Activated CD8-positive, alpha-beta T cell treated with anti-CD3 and anti-CD28 coated beads, Interleukin-2, amount 10 ng/mL, durations not matched to agents 7 days and 5 days (primary cell): ENCODE data around the gene ZNF621. TPM values are rescaled to one million over a fixed set of nuclear protein-coding genes. Genes with fewer than 3 reads are reported as not detected.
A peak's percentile ranks its signal among the peaks of the same experiment; 100 is the strongest.
"Not testable (repeated sequence)": the region's sequence is repeated elsewhere in the genome, so short reads cannot be mapped to it uniquely, and the experiment has no call there.

ENCODE experiments used
- ATAC-seq: fragments of 150-1000 bp; cut with Tn5 transposase; one replicate; pipeline ENCODE4 v1.10.0; 2021; ENCODE audit warnings: moderate library complexity
- CTCF ChIA-PET: fragments of 350-600 bp; sonication (Branson Sonifier 250); formaldehyde crosslinking; loops from one replicate; lab custom pipeline; 2021; ENCODE audit warnings: antibody characterized with exemption; lab: Charles Lee
- POLR2A ChIA-PET: fragments of 350-600 bp; sonication (Branson Sonifier 250); formaldehyde crosslinking; loops from one replicate; lab custom pipeline; 2021; ENCODE audit warnings: antibody characterized with exemption; lab: Charles Lee
- DNase-seq: peaks from one replicate; pipeline ENCODE4 v3.0.0-alpha.2; 2020
- H3K27ac Mint-ChIP-seq: one replicate; pipeline ENCODE4 v1.8.0; 2021; ENCODE audit warnings: mild to moderate bottlenecking, mixed read lengths
- H3K27me3 Mint-ChIP-seq: one replicate; pipeline ENCODE4 v1.8.0; 2021; ENCODE audit warnings: low read depth, mixed read lengths
- H3K36me3 Mint-ChIP-seq: one replicate; pipeline ENCODE4 v1.8.0; 2021; ENCODE audit warnings: low read depth, mixed read lengths
- H3K4me1 Mint-ChIP-seq: one replicate; pipeline ENCODE4 v1.8.0; 2021; ENCODE audit warnings: low read depth, mixed read lengths
- H3K4me3 Mint-ChIP-seq: one replicate; pipeline ENCODE4 v1.8.0; 2021; ENCODE audit warnings: mild to moderate bottlenecking, mixed read lengths
- H3K9me3 Mint-ChIP-seq: one replicate; pipeline ENCODE4 v1.8.0; 2022; ENCODE audit warnings: mixed read lengths; ENCODE audit not compliant: insufficient read depth
- total RNA-seq, 2 experiments: library from RNA; stranded (reverse); gene quantifications; one replicate each; pipeline ENCODE4 v1.2.3, GENCODE V29; 2021

The ZNF621 gene
- total RNA-seq, 2 experiments from 2014 or later = 22.0 to 22.6 TPM

GRCh38 chr3:40546816-40547215 is 22.1 kb downstream of the ZNF621 start:
- CTCF ChIA-PET = interaction anchor here (0.7 kb wide), 1 partner anchor 33 kb away, joined by 3 read pairs; no protein-coding TSS in a partner anchor
- POLR2A ChIA-PET = no interaction called here

DNA sequence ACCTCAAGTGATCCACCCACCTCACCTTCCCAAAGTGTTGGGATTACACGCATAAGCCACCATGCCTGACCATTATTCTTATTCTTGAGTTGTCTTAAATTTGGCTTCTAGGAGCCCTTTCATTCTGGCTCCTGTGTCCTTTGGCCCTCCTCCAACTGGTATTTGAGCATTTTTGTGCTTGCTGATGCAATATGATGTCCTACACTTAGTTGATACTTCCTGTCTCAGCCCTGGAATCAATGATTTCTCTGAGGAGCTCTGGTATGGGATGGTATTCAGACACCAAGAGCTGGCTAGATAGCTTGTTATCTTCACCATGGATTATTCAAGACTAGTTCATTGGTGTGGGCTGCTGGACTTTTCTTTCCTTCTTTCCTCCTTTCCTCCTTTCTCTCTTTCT is 25.4 kb downstream of the ZNF621 start:
- no peak overlapping the region for H3K4me3 Mint-ChIP-seq
- ChIA-PET POLR2A (no interaction called here), CTCF (no interaction called here)
- DNase-seq = no peak
- no peak overlapping the region for H3K27ac Mint-ChIP-seq
- H3K27me3 Mint-ChIP-seq = no peaks in the 10 kb centered on the region
- ATAC-seq = no peak
- no peaks in the 10 kb centered on the region for H3K9me3 Mint-ChIP-seq
- no peaks in the 10 kb centered on the region for H3K36me3 Mint-ChIP-seq
- no peaks in the 10 kb centered on the region for H3K4me1 Mint-ChIP-seq

More at GRCh38 chr3:40546816-40547215, 22.1 kb downstream of the ZNF621 start:
- Mint-ChIP-seq H3K27ac (no peak overlapping the region), H3K4me1 (no peaks in the 10 kb centered on the region), H3K9me3 (no peaks in the 10 kb centered on the region), H3K27me3 (no peaks in the 10 kb centered on the region), H3K36me3 (no peaks in the 10 kb centered on the region), H3K4me3 (no peak overlapping the region)
- ATAC-seq (no peak), DNase-seq (no peak)

- no peak for DNase-seq
- CTCF ChIA-PET = no interaction called here
- H3K27me3 Mint-ChIP-seq = no peaks in the 10 kb centered on the region
- POLR2A ChIA-PET = no interaction called here
- no peaks in the 10 kb centered on the region for H3K9me3 Mint-ChIP-seq
- no peak overlapping the region for H3K4me3 Mint-ChIP-seq
- no peaks in the 10 kb centered on the region for H3K4me1 Mint-ChIP-seq
- no peak overlapping the region for H3K27ac Mint-ChIP-seq
- no peak for ATAC-seq
- H3K36me3 Mint-ChIP-seq = no peaks in the 10 kb centered on the region
Measured at GRCh38 chr3:40557575-40558161, 32.9 kb downstream of the ZNF621 start.

DNA sequence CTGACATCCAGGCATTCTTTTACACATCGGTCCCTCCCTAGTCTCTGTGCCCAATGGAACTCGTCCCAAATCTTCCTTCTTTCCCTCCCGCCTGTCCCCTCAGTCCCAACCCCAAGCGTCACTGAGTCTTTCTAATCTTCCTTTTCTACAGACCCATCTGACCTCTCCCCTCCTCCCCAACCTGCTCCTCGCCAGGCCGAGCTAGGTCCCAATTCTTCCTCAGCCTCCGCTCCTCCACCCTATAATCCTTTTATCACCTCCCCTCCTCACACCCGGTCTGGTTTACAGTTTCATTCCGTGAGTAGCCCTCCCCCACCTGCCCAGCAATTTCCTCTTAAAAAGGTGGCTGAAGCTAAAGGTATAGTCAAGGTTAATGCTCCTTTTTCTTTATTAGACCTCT is 37.7 kb downstream of the ZNF621 start:
- CTCF ChIA-PET, DNase-seq, ATAC-seq, H3K4me1 Mint-ChIP-seq, POLR2A ChIA-PET, H3K27me3 Mint-ChIP-seq, H3K36me3 Mint-ChIP-seq, H3K27ac Mint-ChIP-seq, H3K4me3 Mint-ChIP-seq, H3K9me3 Mint-ChIP-seq: not testable (repeated sequence)

- H3K9me3 Mint-ChIP-seq, H3K27me3 Mint-ChIP-seq, ATAC-seq, DNase-seq, H3K4me1 Mint-ChIP-seq, H3K4me3 Mint-ChIP-seq, H3K36me3 Mint-ChIP-seq, H3K27ac Mint-ChIP-seq, CTCF ChIA-PET, POLR2A ChIA-PET: not testable (repeated sequence)
Measured at GRCh38 chr3:40565629-40566028, 40.9 kb downstream of the ZNF621 start.

DNA sequence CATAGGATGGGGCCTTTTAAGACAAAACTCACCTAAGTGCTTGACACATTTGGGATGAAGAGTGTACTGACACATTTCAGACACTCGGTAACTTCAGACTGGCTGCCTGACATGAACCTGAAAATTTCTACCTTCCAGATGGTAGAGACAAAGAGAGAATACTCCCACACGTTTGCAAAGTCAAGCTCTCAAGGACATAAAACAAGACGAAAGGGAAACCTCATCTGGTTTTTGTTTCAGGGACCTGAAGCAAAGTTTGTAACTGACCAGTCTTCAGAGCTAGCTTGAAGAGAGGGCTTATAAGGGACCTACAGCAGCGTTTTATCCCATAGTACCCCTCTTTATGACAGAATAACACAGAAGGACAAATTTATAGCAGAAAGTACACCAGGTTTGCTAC is 41.9 kb downstream of the ZNF621 start:
- Mint-ChIP-seq H3K27me3 (peaks cover 6% of the 10 kb centered on the region), H3K4me3 (no peak overlapping the region), H3K27ac (no peak overlapping the region), H3K9me3 (no peaks in the 10 kb centered on the region), H3K36me3 (no peaks in the 10 kb centered on the region), H3K4me1 (no peaks in the 10 kb centered on the region)
- POLR2A ChIA-PET = no interaction called here
- CTCF ChIA-PET = interaction anchor here (2.1 kb wide), 1 partner anchor 18 kb away, joined by 5 read pairs; no protein-coding TSS in a partner anchor
- DNase-seq (no peak), ATAC-seq (no peak)

DNA sequence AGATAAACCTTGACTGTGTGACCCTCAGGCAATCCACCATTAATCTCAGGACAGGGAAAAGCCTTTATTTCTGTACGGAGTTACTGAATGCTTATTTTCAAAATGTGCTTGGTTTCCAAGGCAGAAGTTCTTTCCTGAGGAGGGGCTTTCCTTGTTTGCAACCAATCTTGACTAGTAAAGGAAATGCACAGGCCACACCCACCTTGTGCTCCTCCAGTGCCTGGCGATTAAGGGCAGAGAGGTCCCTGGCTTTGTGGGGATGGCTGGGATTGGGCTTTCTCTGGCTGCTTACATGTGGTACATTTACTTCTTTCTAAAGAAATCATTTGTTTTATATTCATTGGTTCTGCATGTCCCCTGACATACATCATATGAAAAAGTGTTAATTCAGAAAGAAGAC is 47.8 kb downstream of the ZNF621 start:
- H3K27me3 Mint-ChIP-seq = peaks cover 26% of the 10 kb centered on the region
- H3K4me3 Mint-ChIP-seq = no peak overlapping the region
- no peaks in the 10 kb centered on the region for H3K4me1 Mint-ChIP-seq
- no peak for DNase-seq
- ATAC-seq = no peak
- POLR2A ChIA-PET = no interaction called here
- no peak overlapping the region for H3K27ac Mint-ChIP-seq
- H3K36me3 Mint-ChIP-seq = no peaks in the 10 kb centered on the region
- H3K9me3 Mint-ChIP-seq = no peaks in the 10 kb centered on the region
- CTCF ChIA-PET = interaction anchor here (3.0 kb wide), 1 partner anchor 8 kb away, joined by 8 read pairs; no protein-coding TSS in a partner anchor

- Mint-ChIP-seq H3K36me3 (no peaks in the 10 kb centered on the region), H3K4me3 (no peak overlapping the region)
- CTCF ChIA-PET = no interaction called here
Measured at GRCh38 chr3:40574050-40574449, 49.3 kb downstream of the ZNF621 start.

GRCh38 chr3:40574661-40575060 is 49.9 kb downstream of the ZNF621 start:
- POLR2A ChIA-PET = no interaction called here
- H3K27ac Mint-ChIP-seq = no peak overlapping the region
- no peaks in the 10 kb centered on the region for H3K4me1 Mint-ChIP-seq
- no peak for DNase-seq
- no peaks in the 10 kb centered on the region for H3K36me3 Mint-ChIP-seq
- CTCF ChIA-PET = no interaction called here
- peaks cover 26% of the 10 kb centered on the region for H3K27me3 Mint-ChIP-seq
- no peak overlapping the region for H3K4me3 Mint-ChIP-seq
- H3K9me3 Mint-ChIP-seq = no peaks in the 10 kb centered on the region
- ATAC-seq = no peak

More at GRCh38 chr3:40574050-40574449, 49.3 kb downstream of the ZNF621 start:
- Mint-ChIP-seq H3K27ac (no peak overlapping the region), H3K9me3 (no peaks in the 10 kb centered on the region), H3K4me1 (no peaks in the 10 kb centered on the region), H3K27me3 (peaks cover 26% of the 10 kb centered on the region)
- POLR2A ChIA-PET = no interaction called here
- no peak for ATAC-seq
- no peak for DNase-seq

GRCh38 chr3:40576396-40576795 is 51.6 kb downstream of the ZNF621 start:
- CTCF ChIA-PET = interaction anchor here (0.6 to 1.4 kb wide), 3 partner anchors 248 to 1304 kb away, joined by 3 to 6 read pairs (median 3); no protein-coding TSS in a partner anchor
- POLR2A ChIA-PET = no interaction called here
- Mint-ChIP-seq H3K27me3 (peaks cover 21% of the 10 kb centered on the region), H3K4me3 (no peak overlapping the region), H3K36me3 (no peaks in the 10 kb centered on the region), H3K27ac (no peak overlapping the region), H3K4me1 (no peaks in the 10 kb centered on the region), H3K9me3 (no peaks in the 10 kb centered on the region)
- DNase-seq = no peak
- no peak for ATAC-seq

- POLR2A ChIA-PET = no interaction called here
- no peaks in the 10 kb centered on the region for H3K9me3 Mint-ChIP-seq
- H3K27ac Mint-ChIP-seq = no peak overlapping the region
- DNase-seq (peak; percentile 71), ATAC-seq (peak; percentile 72)
- no peaks in the 10 kb centered on the region for H3K36me3 Mint-ChIP-seq
- no peak overlapping the region for H3K4me3 Mint-ChIP-seq
- no peaks in the 10 kb centered on the region for H3K4me1 Mint-ChIP-seq
- H3K27me3 Mint-ChIP-seq = peaks cover 5% of the 10 kb centered on the region
- CTCF ChIA-PET = interaction anchor here (0.6 to 3.8 kb wide), 18 partner anchors 9 to 1859 kb away, joined by 3 to 20 read pairs (median 4); partner anchors contain the start of gene ZNF620
Measured at GRCh38 chr3:40580494-40581091, 55.8 kb downstream of the ZNF621 start.

GRCh38 chr3:40581166-40581565 is 56.4 kb downstream of the ZNF621 start:
- H3K27ac Mint-ChIP-seq = no peak overlapping the region
- ATAC-seq = no peak
- no peaks in the 10 kb centered on the region for H3K4me1 Mint-ChIP-seq
- no peak for DNase-seq
- H3K9me3 Mint-ChIP-seq = no peaks in the 10 kb centered on the region
- H3K4me3 Mint-ChIP-seq = no peak overlapping the region
- no peaks in the 10 kb centered on the region for H3K36me3 Mint-ChIP-seq
- CTCF ChIA-PET = interaction anchor here (0.7 to 3.8 kb wide), 12 partner anchors 10 to 1304 kb away, joined by 3 to 20 read pairs (median 4); partner anchors contain the start of gene ZNF620
- POLR2A ChIA-PET = no interaction called here
- H3K27me3 Mint-ChIP-seq = peaks cover 4% of the 10 kb centered on the region
